ENCODE measurements around the gene CETN1.
A peak's percentile ranks its signal among the peaks of the same experiment; 100 is the strongest.

The CETN1 gene

DNA sequence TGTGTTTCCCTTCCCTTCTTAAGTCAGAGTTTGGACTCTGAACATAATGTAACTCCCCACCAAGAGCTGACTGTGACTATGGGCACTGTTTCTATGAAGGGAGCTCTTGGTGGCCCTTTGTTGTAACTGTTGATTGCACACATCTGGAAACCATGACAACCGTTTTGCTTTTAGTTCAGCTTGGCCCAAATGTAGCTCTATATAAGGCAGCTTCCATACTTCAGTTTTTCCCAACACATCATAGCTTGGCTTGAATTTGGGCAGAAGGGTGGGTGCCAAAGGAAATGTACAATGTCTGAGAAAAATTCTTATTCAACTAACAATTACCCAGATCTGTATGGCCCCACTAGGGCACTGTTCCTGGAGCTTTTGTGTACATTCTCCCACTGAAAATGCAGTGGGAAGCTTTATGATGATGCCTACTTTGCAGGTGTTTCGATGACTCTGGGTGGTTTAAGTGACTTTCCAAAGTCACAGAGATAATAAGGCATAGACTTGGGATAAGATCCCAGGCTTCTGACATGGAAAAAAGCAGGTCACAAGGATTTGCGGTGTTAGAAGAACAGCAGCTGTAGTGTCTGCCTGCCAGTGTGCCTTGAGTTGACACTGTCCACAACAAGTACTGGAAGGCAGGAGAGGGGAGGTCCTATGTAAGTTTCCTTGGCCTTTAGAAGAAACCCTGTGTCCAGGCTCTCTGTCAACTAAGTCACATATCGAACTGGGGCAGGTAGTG, 2.4 kb upstream of the CETN1 start:
- DNase-seq = peak; percentile 71

DNA sequence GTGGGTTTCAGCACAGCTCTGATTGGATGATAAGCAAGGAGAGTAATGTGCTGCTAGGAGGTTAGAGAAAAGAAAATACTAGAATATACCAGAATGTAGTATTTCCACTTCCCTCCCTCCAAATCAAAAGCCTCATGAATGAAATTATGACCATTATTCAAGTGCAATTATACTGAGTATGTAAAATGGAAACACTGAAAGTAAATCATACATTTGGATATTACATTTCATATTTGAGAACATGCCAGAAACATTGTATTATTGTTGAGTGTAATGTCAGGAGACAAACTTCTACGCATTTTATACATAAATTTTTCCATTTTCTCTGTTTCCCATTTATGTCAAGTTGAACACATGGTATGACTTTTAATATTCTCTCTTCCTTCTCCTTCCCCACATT, 942 bp upstream of the CETN1 start:
- DNase-seq = no peak

DNA sequence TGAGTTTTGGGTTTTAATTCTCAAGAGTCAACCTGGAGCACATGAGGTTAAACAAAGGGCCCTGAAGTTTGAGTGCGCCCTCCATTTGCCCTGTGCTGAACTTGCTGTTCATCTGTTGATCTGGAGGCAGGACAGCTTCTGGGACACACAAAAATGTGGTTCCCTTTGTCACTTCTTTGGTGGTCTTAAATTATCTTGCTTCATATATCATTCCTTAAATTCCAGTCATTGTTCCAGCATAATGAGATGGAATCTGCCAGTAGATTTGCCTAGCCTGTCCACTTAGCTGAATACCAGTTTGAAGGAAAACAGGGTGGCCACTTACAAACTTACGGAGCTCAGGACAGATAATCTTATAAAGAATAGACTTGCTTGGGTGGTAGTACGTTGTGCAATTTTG, 916 bp downstream of the CETN1 start:
- DNase-seq = peak; percentile 55

DNA sequence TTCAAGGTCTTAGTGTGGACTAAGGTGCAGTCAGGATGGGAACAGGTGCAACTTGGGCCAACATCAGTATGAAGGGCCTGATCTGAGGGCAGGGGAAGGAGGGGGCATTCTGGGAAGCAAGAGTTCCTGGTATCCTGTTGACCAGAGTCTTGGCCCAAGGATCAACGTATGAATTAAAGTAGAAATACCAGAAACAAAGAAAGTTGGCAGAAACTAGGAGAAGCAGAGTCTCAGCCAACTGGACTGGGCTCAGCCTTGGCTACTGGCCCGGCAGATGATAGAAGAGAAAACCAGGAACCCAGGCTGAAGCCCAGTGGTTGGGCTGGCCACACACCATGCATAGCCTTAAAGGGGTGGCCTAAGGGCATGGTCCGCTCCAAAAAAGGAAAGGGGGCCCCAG, 2.3 kb downstream of the CETN1 start:
- no peak for DNase-seq

DNA sequence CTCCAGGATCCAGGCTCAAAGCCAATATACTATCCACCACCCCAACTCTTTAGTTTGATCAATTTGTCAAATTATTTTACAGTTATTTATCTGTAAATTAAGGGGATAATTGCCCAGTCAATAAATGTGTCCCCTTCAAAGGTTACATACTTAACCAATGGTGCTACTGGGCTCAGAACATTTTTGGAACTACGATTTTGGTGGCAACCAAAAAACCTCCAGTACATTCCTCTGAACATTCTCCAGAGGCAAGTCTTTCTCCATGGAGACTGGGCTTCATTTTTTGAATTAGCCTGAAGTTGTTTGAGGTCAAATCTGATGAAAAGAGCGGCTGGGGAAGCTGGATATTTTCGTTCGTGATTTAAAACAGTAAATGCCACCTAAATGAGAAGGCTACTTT, 14.9 kb downstream of the CETN1 start:
- no peak for DNase-seq

DNA sequence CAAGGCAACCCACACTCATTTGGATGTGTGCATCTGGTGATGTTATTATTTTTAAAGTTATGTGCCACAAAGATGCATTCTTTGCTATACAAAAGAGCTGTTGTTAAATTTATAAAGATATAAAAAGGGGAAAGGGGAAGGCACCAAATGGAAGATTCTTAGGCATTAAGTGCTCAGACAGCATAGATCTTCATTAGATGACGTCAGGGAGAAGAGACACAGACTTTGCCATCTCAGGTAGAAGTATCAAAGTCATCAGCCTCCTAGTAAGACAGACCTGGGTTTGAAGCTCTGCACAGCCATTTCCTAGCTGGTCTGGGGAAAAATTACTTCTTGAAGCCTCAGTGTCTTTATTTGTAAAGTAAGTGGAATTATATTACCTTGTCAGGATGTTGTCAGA, 15.4 kb downstream of the CETN1 start:
- DNase-seq = no peak

DNA sequence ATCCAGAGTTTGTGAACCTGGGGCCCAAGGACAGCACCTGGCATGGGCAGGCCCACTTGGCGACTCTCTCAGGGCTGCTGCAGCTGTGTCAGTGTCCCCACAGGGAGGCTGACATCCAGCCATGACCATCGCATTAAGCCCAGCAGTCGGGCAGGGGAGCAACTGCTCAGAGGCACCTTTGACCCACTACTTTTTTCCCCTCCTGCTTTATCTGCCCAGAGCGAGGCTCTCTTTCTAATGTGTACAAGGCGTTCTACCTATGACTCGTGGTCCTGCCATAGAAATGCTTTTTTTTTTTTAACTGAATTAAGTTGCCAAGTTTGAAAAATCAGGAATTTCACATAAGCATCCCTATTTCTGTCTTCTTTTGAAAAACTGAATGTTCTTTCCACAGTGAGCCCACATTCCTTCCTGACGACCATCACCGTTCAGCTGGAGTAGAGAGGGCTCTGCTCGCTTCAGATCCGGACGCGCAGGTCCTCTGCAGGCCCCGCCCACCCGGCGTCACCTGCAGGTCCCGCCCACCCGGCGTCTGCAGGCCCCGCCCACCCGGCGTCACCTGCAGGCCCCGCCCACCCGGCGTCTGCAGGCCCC, 16.2 kb downstream of the CETN1 start:
- peak; percentile 76 for DNase-seq

DNA sequence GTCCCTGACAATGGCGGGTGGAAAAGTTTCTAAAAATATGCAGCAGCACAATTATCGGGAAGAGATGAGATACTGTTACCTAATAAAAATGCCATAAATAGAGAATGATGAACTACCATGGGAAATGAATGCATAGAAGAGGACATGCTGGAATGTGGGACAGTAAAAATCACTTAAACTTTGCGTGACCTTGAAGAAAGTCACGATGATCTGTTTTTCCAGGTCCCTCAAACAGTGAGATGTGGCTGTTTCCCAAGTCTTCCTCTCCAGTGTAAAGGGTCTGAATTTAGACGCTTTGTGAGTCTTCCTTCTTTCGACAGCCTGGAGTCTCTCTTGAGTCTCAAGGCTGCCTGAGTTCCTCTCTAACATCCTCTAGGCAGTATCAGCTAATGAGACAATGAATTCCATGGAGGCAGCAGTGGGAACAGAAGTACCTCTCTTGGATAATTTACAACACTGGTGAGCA, 18.0 kb downstream of the CETN1 start:
- peak; percentile 15 for DNase-seq

DNA sequence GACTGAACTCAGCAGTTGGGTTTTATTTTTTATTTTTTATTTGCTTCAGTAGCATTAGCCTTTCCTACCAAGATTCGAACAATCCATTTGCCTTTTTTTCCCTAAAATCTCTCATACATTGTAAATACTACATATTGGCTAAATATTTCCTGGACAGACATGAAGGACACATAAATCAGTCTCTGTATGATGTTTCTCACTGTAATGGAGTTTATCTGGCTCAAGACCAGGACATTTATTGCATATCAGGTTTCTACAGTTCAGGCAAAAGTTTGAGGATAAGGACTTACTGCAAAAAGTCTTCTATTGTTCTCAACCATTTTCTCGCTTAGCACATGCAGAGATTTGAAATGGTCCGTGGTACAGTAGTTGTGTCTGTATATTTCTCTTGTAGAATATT, 19.9 kb downstream of the CETN1 start:
- DNase-seq = no peak

DNA sequence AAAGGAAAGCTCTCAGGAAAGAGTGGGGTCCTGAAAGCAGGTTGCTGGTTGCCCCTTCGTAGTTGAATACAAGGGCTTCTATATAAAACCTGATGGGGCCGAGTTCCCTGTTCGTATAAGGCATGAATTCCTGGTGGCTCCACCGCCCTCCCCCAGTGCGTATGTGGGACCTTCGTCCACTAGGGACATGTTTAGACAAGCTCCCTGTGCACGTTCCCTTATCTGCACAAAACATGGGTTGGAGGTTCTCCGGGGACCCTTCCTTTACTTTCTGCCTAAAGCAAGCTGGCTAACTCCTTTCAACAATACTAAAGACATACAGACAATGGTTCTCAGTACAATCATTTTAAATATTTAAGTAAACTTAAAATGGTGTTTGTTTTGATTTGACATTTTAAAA, 24.6 kb downstream of the CETN1 start:
- no peak for DNase-seq

DNA sequence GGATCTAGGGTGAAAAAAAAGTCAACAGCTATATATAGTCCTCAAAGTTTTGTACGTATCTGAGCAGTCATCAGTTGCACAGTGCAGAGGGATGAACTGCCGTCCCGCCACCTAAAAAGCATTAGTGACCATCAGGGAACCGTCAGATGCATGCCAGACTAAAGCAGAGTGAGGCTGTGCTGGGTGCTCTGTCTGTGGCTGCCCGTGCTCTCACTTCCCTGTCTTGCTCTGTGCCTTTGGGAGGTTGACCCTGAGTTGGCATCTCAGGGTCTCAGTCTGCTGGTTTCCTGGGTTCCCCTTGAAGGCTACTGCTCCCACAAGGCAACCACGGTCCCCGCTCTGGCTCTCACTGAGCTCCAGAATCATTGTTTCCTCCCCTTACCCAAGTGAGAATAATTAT, 27.8 kb downstream of the CETN1 start:
- no peak for DNase-seq

DNA sequence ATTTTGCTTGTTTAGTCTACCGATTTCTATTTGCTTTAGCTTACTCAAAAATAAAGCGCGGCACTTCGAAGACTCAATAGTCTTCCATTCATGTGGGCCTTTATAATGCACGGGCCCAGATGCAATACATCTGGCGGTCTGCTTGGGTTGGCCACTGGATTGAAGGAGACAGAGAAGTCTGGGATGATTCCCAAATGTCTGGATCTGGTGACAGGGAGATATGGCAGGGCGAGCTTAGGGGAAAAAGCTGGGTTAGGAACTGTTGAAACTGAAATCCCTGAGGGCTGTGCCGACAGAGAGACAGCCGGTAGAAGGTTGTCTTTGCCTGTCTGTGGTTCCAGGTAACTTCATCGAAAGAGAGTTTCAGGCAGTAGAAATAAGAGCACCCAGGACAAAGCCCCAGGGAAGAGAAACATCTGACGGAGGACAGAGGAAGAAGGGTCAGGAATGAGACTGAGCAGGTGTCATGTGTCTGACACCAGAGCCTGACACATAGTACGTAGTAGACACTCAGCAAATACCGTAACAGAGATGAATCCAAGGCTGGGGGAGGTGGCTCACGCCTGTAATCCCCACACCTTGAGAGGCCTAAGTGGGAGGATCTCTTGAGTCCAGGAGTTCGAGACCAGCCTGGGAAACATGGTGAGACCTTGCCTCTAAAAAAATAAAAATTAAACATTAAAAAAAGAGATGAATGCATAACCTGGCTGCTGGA, 30.2 kb downstream of the CETN1 start:
- DNase-seq = no peak

DNA sequence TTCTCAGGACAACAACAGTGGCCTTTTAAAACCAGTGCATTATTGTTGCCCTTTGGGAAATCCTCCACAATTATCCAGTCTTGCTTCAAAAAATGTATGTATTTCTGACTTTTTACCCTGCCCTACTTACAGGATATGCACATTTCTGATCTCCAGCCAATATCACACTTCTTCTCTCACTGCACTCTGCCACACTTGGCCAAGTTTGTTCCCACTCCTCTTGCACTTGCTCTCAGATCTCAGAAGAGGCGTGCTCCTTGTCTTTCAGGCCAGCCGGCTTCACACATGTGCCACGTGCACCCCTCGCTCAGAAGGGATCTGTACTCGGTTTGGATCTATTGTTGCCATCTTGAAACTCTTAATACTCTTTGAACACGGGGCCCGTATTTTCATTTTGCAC, 32.0 kb downstream of the CETN1 start:
- no peak for DNase-seq

DNA sequence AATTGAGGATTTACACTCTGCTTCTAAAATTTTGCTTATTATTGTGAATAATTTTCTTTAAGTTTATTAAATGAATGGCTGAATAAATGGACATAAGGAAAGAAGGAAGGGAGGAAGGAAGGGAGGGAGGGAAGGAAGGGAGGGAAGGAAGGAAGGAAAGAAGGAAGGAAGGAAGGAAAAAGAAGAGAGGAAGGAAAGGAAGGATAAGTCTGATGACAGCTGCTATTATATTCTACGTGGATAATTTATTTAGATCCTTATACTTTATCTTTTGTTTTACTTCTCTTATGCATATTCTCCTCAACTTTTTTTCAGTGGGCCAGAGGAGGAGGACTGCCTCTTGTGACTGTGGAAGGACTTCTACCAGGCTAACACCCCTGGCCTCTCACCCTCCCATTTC, 34.0 kb downstream of the CETN1 start:
- no peak for DNase-seq

DNA sequence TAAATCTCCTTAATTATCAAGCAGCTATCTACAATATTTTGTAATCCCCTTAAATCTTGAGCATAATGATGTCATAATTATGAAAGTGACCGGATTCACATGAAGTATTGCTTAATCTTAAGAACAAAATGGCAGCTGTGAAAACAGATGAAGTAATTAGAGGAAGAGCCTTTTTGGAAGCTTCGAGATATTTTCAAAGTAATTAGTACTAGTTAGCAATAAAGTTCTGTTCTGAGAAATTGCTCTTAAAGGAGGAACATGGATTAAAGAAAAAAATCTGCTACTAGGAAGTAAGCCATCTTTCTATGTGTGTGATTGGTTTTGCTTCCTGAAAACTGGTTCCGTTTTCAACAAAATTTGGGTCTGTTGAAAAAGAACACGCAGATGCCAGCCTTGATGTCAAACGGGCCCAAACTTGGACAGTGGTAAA, 34.9 kb downstream of the CETN1 start:
- DNase-seq = no peak

DNA sequence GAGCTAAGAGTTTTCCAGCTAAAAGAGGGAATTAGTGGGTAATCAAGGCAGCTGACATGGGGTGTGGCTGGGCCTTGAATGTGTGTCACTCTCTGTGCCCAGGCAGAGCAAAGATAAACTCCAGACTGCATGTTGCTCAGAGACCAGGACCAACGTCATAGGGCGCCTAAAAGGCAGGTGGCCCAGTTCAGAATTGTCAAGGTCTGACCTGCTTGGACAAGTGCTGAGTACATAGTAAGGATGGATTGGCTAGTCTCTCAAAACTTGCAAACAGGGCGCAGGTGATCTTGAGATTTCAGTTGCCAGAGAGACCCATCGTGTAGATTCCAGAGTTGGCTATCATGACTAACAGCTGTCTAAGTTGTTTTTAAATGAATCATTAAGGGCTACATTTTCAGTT, 35.6 kb downstream of the CETN1 start:
- no peak for DNase-seq

DNA sequence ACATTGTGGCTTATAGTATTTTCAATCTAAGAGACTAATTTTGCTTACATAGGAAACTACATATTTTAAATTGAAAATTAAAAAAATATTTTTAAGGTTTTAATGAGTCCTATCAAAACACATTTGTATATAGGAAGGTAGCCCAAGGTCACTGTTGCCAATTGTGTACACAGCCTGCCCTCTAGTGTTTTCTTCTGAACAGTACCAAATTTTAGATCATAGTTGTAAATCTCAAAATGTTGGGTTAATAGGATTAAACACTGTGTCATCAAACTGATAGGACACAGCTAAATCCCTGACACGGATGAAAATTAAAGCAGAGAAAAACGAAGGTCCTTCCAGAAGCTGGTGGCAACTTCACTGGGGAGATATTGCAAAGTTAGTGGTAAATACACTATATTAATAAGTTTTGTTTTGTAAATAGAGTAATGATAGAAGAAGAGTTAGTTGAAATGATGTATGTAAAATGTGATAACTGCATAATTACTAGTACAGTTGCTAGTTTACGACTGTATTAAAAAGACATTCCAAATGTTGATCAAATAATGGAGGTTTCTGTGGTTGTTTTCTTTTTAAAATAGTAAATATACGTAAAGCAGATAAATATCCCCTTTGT, 36.3 kb downstream of the CETN1 start:
- DNase-seq = peak; percentile 78

DNA sequence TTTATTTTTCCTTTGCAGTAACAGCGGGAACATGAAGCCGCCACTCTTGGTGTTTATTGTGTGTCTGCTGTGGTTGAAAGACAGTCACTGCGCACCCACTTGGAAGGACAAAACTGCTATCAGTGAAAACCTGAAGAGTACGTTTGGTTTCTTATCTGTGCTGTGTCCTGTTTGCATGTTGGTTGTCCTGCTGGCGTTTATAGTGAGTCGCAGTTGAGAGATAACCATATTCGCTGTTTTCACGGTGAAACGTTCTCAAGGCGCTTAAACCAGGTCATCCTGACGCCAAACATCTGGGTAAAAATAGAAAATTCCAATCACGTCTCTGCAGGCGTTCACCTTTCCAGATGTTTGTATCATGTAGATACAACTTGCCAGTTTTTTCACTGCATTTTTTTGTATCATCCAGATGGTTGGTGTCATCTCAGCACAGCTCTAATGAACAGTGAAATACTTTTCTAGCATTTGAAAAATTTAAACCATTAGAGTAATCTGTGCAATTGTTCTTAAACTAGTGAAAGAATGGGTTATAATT, 37.9 kb downstream of the CETN1 start:
- DNase-seq = peak; percentile 16

DNA sequence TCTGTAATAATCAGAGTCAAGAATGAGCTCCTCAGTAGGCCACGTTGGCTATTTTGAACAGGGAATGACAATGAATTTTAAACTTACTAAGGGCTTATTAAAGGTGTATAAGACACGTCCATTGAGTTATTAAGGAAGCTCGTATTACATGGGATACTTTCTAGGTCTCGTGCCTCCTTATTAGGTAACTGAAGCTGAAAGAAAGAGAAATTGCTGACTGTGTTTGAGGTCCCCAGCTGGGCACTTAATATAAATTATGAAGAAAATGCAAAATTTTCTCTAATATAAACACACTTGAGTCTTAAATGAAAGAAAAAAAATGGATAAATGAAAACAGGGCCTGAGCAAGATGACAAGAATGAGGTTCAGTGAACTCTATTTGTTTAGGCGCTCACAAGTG, 38.4 kb downstream of the CETN1 start:
- no peak for DNase-seq

DNA sequence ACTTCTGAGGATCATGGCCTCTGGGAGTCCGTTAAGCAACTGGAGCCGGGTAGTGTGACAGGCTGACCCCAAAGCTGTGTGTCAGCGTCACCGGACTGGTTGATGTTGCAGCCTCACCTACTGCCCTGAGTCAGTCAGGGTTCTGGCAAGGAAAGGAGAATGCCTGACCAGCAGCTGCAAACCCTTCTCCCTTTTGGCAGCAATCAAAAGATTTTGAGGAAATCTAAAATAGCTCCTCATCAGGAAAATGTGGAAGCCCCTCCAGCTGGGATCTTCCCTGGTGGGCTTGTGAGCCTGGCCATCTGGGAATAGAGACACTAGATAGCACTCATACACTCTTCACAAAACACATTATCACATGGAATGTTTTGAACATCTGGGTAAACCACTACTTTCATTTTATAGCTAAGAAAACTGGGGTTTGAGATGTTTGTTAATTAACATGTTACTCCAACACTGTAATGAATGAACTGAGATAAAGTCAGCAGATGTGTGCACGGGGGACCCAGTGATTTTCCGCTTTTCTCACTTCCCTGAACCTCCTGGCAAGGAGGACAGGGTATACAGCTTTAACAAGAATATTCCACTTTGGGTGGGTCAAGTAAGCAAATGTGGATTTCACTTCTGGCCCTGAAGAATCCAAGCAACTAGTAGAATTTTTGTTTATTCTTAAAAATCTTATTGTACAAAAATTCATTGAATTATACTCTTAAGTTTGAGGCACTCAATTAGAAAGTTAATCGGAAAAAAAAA, 41.3 kb downstream of the CETN1 start:
- DNase-seq = peak; percentile 53

DNA sequence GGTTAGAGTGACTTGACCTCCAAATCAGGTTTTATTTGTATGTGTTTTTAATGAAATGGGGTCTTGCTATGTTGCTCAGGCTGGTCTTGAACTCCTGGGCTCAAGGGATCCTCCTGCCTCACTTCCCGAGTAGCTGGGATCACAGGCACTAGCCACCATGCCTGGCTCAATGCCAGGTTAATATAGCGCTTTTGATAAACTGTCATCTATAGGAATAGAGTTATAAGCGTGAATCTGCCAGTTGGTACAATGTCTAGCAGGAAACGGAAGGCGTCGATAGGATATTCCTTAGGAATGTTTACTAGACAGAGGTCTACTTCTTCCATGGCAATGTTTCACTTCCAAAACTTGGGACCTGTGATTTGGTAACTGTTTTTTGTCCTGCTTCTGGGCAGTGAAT, 42.1 kb downstream of the CETN1 start:
- DNase-seq = no peak

DNA sequence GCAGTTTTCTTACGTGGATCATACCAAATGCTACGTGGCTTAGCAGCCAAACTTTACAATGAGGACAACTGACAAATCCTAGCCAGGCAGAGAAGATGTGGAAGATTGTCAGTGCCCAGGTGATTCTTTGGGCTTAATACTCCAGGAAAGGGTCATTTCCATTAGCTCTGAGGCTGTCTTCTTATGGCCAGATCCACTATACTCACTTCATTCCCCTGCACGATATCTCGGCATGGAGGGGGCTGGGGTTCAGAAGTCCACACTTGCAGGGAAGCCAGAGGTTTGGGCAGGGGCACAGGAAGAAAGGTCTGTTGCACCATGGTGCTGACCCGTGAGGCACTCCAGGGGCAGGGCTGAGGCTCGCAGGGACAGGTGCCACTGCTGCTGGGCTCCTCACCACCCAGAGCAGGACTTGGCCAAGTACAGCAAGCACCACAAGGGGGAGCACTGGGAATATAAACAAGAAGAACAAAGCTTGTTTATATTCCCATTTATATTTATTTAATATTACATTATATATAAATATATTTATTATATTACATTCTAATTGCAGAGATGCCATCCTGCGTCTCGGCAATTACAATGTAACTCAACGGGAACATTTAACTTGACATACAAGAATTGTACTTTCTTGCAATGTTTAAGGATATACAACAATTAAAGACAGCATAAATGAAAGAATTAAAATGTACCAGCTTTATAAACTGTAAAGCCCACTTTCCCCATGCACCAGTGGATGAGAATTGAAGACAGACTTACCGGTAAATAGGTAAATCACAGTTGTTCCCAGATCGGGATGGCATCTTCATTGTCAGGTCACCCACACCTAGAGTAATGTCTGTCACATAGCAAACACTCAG, 43.8 kb downstream of the CETN1 start:
- peak; percentile 86 for DNase-seq

Measured in eye (tissue), 1 donor.